ENCODE results near the gene SERPINA5.

Gene SERPINA5

GRCh38 chr14:94571950-94572349, 9.3 kb upstream of the SERPINA5 start:
- no peak for ATAC-seq
- no peak for TF ChIP-seq GLIS3 (CRISPR knock-in tag; IDR thresholded peaks at IDR 0.05)
- TF ChIP-seq, protein P1, sequence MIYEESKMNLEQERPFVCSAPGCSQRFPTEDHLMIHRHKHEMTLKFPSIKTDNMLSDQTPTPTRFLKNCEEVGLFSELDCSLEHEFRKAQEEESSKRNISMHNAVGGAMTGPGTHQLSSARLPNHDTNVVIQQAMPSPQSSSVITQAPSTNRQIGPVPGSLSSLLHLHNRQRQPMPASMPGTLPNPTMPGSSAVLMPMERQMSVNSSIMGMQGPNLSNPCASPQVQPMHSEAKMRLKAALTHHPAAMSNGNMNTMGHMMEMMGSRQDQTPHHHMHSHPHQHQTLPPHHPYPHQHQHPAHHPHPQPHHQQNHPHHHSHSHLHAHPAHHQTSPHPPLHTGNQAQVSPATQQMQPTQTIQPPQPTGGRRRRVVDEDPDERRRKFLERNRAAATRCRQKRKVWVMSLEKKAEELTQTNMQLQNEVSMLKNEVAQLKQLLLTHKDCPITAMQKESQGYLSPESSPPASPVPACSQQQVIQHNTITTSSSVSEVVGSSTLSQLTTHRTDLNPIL (CRISPR knock-in tag; IDR thresholded peaks at IDR 0.05; ENCODE audit: low read depth): no peak

DNA sequence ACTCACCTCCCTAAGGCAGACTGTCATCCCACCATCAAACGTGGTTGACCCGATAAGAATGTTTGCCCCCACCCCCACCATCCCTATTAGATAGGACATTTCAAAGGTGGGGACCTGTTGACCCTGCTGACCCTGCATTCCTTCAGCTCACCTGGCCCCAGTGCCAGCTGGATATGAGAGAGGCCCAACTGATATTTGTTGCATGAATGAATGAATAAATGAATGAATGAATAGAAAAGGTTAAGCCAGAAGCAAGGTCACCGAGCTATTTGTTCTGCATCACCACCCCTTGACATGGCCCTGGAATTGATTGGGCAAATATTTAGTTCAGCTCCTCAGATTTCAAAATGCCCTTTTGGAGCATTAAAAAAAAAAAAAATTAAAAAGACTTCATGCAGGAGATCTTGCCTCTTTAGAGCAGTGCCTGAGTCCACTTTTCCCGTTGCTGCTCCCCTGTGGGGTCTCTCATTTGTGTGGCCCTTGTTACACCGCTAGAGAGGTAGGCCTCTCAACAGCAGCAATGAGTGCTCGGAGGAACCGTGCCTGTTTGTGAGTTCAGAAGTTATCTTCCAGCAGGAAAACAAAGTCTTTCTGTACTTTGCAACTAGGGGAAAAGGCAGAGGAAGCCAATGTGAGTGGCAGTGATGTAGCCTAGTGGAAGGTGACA, 8.5 kb upstream of the SERPINA5 start:
- TF ChIP-seq BACH2 (CRISPR knock-in tag; IDR thresholded peaks at IDR 0.05; ENCODE audit: borderline replicate concordance): no peak
- TF ChIP-seq OSR1 (CRISPR knock-in tag; IDR thresholded peaks at IDR 0.05): no peak
- no peak for TF ChIP-seq ISL1 (CRISPR knock-in tag; IDR thresholded peaks at IDR 0.05)
- TF ChIP-seq TCF4 (CRISPR knock-in tag; IDR thresholded peaks at IDR 0.05; ENCODE audit: borderline replicate concordance): no peak
- TF ChIP-seq SNAI2 (CRISPR knock-in tag; IDR thresholded peaks at IDR 0.05): no peak
- no peak for TF ChIP-seq CSRNP3 (CRISPR knock-in tag; IDR thresholded peaks at IDR 0.05)
- TF ChIP-seq PATZ1 (CRISPR knock-in tag; IDR thresholded peaks at IDR 0.05; ENCODE audit: borderline replicate concordance): no peak
- no peak for TF ChIP-seq ZNF8 (CRISPR knock-in tag; IDR thresholded peaks at IDR 0.05)
- no peak for TF ChIP-seq ESRRG (CRISPR knock-in tag; IDR thresholded peaks at IDR 0.05)
- no peak for ATAC-seq

DNA sequence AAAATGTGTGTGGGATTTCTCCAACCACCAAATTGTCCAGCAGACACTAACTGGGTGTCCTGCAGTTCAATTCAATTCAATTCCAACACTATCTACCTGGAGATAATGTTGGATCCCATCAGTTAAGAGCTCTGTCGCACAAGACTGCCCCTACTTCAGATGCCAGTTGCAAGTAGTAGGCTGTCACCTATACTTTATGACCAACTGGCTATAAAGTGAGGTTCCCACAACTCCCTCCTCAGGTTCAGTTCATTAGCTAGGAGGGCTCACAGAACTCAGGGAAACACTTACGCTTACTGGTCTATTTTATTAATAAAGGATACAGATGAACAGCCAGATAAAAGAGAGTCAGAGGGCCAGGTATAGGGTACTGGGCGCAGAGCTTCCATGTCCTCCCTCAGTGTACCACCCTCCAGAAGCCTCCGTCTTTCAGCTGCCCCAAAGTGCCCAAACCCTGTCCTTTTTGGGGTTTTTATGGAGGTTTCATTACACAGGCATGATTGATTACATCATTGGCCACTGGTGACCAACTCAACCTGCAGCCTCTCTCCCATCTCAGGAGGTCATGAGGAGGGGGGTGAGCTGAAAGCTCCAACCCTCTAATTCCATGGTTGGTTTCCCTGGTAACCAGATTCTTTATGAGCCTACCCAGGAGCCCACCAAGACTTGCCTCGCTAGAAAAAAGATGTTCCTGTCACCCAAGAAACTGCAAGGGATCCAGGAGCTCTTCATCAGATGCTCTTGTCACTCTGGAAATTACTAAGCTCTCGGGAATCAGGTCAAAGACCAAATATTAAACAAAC, 7.5 kb upstream of the SERPINA5 start:
- TF ChIP-seq ZNF8 (CRISPR knock-in tag; IDR thresholded peaks at IDR 0.05) (no peak), GLIS3 (CRISPR knock-in tag; IDR thresholded peaks at IDR 0.05) (no peak), PATZ1 (CRISPR knock-in tag; IDR thresholded peaks at IDR 0.05; ENCODE audit: borderline replicate concordance) (no peak), ESRRG (CRISPR knock-in tag; IDR thresholded peaks at IDR 0.05) (no peak), RARB (CRISPR knock-in tag; IDR thresholded peaks at IDR 0.05) (no peak), ZFP30 (CRISPR knock-in tag; IDR thresholded peaks at IDR 0.05) (no peak), BACH2 (CRISPR knock-in tag; IDR thresholded peaks at IDR 0.05; ENCODE audit: borderline replicate concordance) (no peak), CSRNP3 (CRISPR knock-in tag; IDR thresholded peaks at IDR 0.05) (no peak), ZNF565 (CRISPR knock-in tag; conservative IDR thresholded peaks at IDR 0.05; ENCODE audit: low read depth) (no peak), TOX (CRISPR knock-in tag; IDR thresholded peaks at IDR 0.05; ENCODE audit: borderline replicate concordance) (no peak), ZFP3 (CRISPR knock-in tag; IDR thresholded peaks at IDR 0.05) (no peak)
- TF ChIP-seq, protein P1 (CRISPR knock-in tag; IDR thresholded peaks at IDR 0.05; ENCODE audit: low read depth): no peak
- TF ChIP-seq, protein P2, sequence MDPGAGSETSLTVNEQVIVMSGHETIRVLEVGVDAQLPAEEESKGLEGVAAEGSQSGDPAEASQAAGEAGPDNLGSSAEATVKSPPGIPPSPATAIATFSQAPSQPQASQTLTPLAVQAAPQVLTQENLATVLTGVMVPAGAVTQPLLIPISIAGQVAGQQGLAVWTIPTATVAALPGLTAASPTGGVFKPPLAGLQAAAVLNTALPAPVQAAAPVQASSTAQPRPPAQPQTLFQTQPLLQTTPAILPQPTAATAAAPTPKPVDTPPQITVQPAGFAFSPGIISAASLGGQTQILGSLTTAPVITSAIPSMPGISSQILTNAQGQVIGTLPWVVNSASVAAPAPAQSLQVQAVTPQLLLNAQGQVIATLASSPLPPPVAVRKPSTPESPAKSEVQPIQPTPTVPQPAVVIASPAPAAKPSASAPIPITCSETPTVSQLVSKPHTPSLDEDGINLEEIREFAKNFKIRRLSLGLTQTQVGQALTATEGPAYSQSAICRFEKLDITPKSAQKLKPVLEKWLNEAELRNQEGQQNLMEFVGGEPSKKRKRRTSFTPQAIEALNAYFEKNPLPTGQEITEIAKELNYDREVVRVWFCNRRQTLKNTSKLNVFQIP (CRISPR knock-in tag; IDR thresholded peaks at IDR 0.05; ENCODE audit: borderline replicate concordance, low read depth): no peak

More for the DNA sequence above, 7.5 kb upstream of the SERPINA5 start:
- ATAC-seq: no peak
